ENCODE measurements around the gene KRTAP10-7.
"Not testable (repeated sequence)": the region's sequence is repeated elsewhere in the genome, so short reads cannot be mapped to it uniquely, and the experiment has no call there.

DNA sequence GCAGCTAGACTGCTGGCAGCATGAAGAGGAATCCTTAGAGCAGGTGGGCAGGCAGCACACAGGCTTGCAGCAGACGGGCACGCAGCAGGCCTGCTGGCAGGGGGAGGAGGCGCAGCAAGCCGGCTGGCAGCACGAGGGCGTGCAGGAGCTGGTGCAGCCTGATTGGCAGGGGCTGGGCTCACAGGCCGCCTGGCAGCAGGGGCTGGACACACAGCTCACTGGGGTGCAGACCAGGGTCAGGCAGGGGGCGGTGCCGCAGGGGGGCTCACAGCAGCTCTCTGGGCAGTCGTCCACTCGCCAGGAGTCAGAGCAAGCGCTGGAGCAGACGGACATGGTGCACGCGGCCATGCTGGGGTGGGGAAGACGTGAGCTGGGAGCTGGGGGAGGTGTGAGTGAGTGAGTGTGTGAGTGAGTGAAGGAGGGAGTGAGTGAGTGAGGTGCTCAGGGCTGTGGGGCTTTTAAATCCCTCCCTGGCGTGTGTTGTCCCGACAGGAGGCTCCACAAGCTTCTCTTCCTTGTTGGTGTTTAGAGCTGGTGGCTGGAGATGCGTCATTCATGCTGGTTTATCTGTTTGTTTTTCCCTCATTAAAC is 20.1 kb upstream of the KRTAP10-7 start, which contains the start of gene KRTAP10-5:
- TF ChIP-seq, protein P1, sequence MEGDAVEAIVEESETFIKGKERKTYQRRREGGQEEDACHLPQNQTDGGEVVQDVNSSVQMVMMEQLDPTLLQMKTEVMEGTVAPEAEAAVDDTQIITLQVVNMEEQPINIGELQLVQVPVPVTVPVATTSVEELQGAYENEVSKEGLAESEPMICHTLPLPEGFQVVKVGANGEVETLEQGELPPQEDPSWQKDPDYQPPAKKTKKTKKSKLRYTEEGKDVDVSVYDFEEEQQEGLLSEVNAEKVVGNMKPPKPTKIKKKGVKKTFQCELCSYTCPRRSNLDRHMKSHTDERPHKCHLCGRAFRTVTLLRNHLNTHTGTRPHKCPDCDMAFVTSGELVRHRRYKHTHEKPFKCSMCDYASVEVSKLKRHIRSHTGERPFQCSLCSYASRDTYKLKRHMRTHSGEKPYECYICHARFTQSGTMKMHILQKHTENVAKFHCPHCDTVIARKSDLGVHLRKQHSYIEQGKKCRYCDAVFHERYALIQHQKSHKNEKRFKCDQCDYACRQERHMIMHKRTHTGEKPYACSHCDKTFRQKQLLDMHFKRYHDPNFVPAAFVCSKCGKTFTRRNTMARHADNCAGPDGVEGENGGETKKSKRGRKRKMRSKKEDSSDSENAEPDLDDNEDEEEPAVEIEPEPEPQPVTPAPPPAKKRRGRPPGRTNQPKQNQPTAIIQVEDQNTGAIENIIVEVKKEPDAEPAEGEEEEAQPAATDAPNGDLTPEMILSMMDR (IDR thresholded peaks at IDR 0.05), result not testable (repeated sequence)
- TF ChIP-seq POLR2A (IDR thresholded peaks at IDR 0.05), result not testable (repeated sequence)

Data from right lobe of liver (tissue), 4 donors.